SK-N-SH treated with all-trans-retinoic acid at 6 μM for 48 hours (cell line): Measurements from ENCODE around the gene FAM25G.

Experiments used
- ATAC-seq: fragments of 200-7000 bp; cut with Tn5 transposase; 3 replicates; pipeline ENCODE4 v1.9.1; 2020; ENCODE audit warnings: mild to moderate bottlenecking, moderate library complexity
- BACH2 ChIP-seq: fragments of 250-450 bp; sonication (Bioruptor Pico); IDR thresholded peaks from 2 replicates; pipeline ENCODE4 v1.9.0; 2021; ENCODE audit warnings: mild to moderate bottlenecking, borderline replicate concordance
- ESRRG ChIP-seq: fragments of 250-450 bp; sonication (Bioruptor Pico); IDR thresholded peaks from 2 replicates; pipeline ENCODE4 v1.6.1; 2021; ENCODE audit warnings: mild to moderate bottlenecking
- GLIS3 ChIP-seq: fragments of 250-450 bp; sonication (Bioruptor Pico); IDR thresholded peaks from 2 replicates; pipeline ENCODE4 v1.5.0; 2020; ENCODE audit warnings: mild to moderate bottlenecking, moderate library complexity
- ISL1 ChIP-seq: fragments of 250-450 bp; sonication (Bioruptor Pico); IDR thresholded peaks from 2 replicates; pipeline ENCODE4 v2.1.2; 2022; ENCODE audit warnings: mild to moderate bottlenecking, moderate library complexity
- OSR1 ChIP-seq: fragments of 250-450 bp; sonication (Bioruptor Pico); IDR thresholded peaks from 2 replicates; pipeline ENCODE4 v1.8.0; 2022; ENCODE audit warnings: moderate library complexity, mild to moderate bottlenecking, inconsistent platforms
- PPARA ChIP-seq: fragments of 250-450 bp; sonication (Bioruptor Pico); IDR thresholded peaks from 2 replicates; pipeline ENCODE4 v1.5.0; 2020; ENCODE audit warnings: mild to moderate bottlenecking, borderline replicate concordance
- RARB ChIP-seq: fragments of 250-450 bp; sonication (Bioruptor Pico); IDR thresholded peaks from 2 replicates; pipeline ENCODE4 v1.8.0; 2021; ENCODE audit warnings: mild to moderate bottlenecking, moderate library complexity
- SNAI2 ChIP-seq: fragments of 250-450 bp; sonication (Bioruptor Pico); IDR thresholded peaks from 2 replicates; pipeline ENCODE4 v1.5.0; 2020; ENCODE audit warnings: mild to moderate bottlenecking, moderate library complexity
- TCF4 ChIP-seq: fragments of 250-450 bp; sonication (Bioruptor Pico); IDR thresholded peaks from 2 replicates; pipeline ENCODE4 v1.8.0; 2021; ENCODE audit warnings: mild to moderate bottlenecking, moderate library complexity, borderline replicate concordance
- TOX ChIP-seq: fragments of 250-450 bp; sonication (Bioruptor Pico); IDR thresholded peaks from 2 replicates; pipeline ENCODE4 v1.8.0; 2021; ENCODE audit warnings: mild to moderate bottlenecking, moderate library complexity, borderline replicate concordance
- ZC3H10 ChIP-seq: fragments of 250-450 bp; sonication (Bioruptor Pico); IDR thresholded peaks from 2 replicates; pipeline ENCODE4 v1.5.1; 2021; ENCODE audit warnings: mild to moderate bottlenecking, moderate library complexity
- ZFP3 ChIP-seq: fragments of 250-450 bp; sonication (Bioruptor Pico); IDR thresholded peaks from 2 replicates; pipeline ENCODE4 v1.5.0; 2020; ENCODE audit warnings: mild to moderate bottlenecking, moderate library complexity
- ZFP30 ChIP-seq: fragments of 450-650 bp; formaldehyde crosslinking; IDR thresholded peaks from 2 replicates; pipeline ENCODE4 v1.5.0; 2022; ENCODE audit warnings: mild to moderate bottlenecking, moderate library complexity
- ZNF565 ChIP-seq: fragments of 450-650 bp; formaldehyde crosslinking; conservative IDR thresholded peaks from 2 replicates; pipeline ENCODE4 v1.5.0; 2020; ENCODE audit warnings: low read depth, mild to moderate bottlenecking, moderate library complexity
- ZNF8 ChIP-seq: fragments of 450-650 bp; formaldehyde crosslinking; IDR thresholded peaks from 2 replicates; pipeline ENCODE4 v1.5.0; 2020; ENCODE audit warnings: mild to moderate bottlenecking, moderate library complexity
- TF ChIP-seq, protein P1 (sequence below): fragments of 250-450 bp; sonication (Bioruptor Pico); IDR thresholded peaks from 2 replicates; pipeline ENCODE4 v1.5.1; 2020; ENCODE audit warnings: low read depth, mild to moderate bottlenecking, moderate library complexity
- TF ChIP-seq, protein P2 (sequence below): fragments of 250-450 bp; sonication (Bioruptor Pico); IDR thresholded peaks from 2 replicates; pipeline ENCODE4 v1.5.1; 2021; ENCODE audit warnings: mild to moderate bottlenecking, moderate library complexity
- TF ChIP-seq, protein P3 (sequence below): fragments of 250-450 bp; sonication (Bioruptor Pico); IDR thresholded peaks from 2 replicates; pipeline ENCODE4 v1.5.0; 2020; ENCODE audit warnings: mild to moderate bottlenecking, moderate library complexity

FAM25G gene

DNA sequence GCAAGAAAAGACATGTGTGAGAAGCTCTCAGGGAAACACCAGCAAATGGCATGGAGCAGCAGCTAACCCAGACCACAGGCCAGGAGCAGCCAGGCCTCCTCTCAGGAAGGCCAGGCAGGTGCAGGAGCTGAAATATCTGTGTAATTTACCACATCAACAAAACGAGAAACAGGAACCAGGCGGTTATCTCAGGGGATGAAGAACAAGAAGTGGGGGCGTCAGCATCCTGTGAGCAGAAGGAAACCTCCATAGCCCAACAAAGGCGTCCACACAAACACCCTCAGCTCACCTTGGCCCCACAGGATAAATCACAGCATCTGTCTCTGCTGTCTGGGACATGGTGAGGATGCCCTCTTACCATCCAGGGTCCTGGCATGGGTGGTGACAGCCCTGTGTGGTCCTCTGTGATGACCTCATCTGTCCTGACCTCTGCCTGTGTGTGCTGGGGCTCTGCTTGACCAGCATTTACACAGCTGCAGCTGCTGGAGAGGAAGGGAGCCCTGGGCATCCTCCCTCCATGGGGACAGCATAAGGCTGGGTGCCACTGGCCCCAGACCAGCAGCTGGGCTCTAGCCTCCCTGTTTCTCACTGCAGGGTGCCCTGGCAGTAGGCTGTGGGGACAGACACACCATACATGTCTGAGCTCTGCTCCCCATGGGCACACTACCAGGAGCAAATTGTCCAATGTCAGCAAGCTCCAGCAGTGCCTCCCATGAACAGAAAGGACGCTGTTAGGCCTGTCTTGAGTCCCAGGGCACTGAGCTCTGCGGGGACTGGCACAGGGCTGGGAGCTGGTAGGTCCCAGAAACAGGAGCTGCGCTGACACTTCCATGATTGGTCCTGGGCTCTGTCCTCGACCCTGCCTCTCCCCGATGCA is 42.2 kb downstream of the FAM25G start:
- no peak; the same call in 1 of the 3 replicates for ATAC-seq
- TF ChIP-seq GLIS3 (CRISPR knock-in tag) (no peak), ZC3H10 (no peak), RARB (no peak), TOX (no peak), BACH2 (CRISPR knock-in tag) (no peak), ESRRG (CRISPR knock-in tag) (no peak), ZNF565 (no peak), ISL1 (CRISPR knock-in tag) (no peak), ZFP30 (no peak), TCF4 (CRISPR knock-in tag) (no peak), PPARA (CRISPR knock-in tag) (no peak), ZFP3 (CRISPR knock-in tag) (no peak)
- TF ChIP-seq, protein P1, sequence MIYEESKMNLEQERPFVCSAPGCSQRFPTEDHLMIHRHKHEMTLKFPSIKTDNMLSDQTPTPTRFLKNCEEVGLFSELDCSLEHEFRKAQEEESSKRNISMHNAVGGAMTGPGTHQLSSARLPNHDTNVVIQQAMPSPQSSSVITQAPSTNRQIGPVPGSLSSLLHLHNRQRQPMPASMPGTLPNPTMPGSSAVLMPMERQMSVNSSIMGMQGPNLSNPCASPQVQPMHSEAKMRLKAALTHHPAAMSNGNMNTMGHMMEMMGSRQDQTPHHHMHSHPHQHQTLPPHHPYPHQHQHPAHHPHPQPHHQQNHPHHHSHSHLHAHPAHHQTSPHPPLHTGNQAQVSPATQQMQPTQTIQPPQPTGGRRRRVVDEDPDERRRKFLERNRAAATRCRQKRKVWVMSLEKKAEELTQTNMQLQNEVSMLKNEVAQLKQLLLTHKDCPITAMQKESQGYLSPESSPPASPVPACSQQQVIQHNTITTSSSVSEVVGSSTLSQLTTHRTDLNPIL = no peak
- TF ChIP-seq, protein P2, sequence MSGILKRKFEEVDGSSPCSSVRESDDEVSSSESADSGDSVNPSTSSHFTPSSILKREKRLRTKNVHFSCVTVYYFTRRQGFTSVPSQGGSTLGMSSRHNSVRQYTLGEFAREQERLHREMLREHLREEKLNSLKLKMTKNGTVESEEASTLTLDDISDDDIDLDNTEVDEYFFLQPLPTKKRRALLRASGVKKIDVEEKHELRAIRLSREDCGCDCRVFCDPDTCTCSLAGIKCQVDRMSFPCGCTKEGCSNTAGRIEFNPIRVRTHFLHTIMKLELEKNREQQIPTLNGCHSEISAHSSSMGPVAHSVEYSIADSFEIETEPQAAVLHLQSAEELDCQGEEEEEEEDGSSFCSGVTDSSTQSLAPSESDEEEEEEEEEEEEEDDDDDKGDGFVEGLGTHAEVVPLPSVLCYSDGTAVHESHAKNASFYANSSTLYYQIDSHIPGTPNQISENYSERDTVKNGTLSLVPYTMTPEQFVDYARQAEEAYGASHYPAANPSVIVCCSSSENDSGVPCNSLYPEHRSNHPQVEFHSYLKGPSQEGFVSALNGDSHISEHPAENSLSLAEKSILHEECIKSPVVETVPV = no peak
- TF ChIP-seq, protein P3, sequence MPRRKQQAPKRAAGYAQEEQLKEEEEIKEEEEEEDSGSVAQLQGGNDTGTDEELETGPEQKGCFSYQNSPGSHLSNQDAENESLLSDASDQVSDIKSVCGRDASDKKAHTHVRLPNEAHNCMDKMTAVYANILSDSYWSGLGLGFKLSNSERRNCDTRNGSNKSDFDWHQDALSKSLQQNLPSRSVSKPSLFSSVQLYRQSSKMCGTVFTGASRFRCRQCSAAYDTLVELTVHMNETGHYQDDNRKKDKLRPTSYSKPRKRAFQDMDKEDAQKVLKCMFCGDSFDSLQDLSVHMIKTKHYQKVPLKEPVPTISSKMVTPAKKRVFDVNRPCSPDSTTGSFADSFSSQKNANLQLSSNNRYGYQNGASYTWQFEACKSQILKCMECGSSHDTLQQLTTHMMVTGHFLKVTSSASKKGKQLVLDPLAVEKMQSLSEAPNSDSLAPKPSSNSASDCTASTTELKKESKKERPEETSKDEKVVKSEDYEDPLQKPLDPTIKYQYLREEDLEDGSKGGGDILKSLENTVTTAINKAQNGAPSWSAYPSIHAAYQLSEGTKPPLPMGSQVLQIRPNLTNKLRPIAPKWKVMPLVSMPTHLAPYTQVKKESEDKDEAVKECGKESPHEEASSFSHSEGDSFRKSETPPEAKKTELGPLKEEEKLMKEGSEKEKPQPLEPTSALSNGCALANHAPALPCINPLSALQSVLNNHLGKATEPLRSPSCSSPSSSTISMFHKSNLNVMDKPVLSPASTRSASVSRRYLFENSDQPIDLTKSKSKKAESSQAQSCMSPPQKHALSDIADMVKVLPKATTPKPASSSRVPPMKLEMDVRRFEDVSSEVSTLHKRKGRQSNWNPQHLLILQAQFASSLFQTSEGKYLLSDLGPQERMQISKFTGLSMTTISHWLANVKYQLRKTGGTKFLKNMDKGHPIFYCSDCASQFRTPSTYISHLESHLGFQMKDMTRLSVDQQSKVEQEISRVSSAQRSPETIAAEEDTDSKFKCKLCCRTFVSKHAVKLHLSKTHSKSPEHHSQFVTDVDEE (CRISPR knock-in tag) = no peak

- TF ChIP-seq OSR1 (CRISPR knock-in tag) (no peak), ZFP3 (CRISPR knock-in tag) (no peak), SNAI2 (CRISPR knock-in tag) (no peak), TCF4 (CRISPR knock-in tag) (no peak), ZNF8 (CRISPR knock-in tag) (no peak), RARB (no peak), ISL1 (CRISPR knock-in tag) (no peak)
- TF ChIP-seq, protein P3 (CRISPR knock-in tag) = no peak
- TF ChIP-seq, protein P1 = no peak
- no peak for ATAC-seq
These were observed 43.8 kb downstream of the FAM25G start for GRCh38 chr10:47447705-47448104.

DNA sequence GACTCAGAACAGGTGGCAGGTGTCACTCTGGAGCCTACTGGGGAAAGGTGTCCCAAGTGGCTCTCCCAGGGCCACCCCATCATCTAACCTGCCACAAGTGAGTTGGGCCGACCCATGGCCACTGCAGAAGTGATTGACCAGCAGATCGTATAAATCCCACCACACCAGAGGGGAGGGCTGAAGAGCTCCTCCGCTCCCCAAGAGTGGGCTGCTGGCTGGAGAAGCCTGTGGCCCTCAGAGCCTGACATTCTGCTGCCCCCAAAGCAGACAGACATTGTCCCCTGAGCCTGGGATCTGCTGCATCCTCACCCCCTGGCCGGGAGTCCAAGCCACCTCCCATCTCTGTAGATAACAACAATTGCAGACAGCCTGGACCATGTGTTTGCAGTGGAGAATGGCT is 44.3 kb downstream of the FAM25G start:
- TF ChIP-seq, protein P2 = no peak
- no peak for TF ChIP-seq ISL1 (CRISPR knock-in tag)
- TF ChIP-seq, all 23 proteins: peak for 0
- ATAC-seq = no peak
